ENCODE results near the gene SPSB2.

DNA sequence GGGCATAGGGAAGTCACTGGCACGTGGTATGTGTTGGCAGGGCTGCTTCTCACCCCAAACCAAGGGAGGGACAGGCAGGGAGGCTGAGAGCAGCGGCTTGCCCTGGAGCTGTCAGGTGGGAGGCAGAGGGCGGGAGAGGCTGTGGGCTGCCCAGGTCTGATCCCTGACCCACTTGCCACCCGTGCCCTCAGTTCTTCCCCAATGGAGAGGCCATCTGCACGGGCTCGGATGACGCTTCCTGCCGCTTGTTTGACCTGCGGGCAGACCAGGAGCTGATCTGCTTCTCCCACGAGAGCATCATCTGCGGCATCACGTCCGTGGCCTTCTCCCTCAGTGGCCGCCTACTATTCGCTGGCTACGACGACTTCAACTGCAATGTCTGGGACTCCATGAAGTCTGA, 27.7 kb downstream of the SPSB2 start:
- no peak for TF ChIP-seq POLR2AphosphoS5 (IDR thresholded peaks at IDR 0.05)
- TF ChIP-seq, protein P1, sequence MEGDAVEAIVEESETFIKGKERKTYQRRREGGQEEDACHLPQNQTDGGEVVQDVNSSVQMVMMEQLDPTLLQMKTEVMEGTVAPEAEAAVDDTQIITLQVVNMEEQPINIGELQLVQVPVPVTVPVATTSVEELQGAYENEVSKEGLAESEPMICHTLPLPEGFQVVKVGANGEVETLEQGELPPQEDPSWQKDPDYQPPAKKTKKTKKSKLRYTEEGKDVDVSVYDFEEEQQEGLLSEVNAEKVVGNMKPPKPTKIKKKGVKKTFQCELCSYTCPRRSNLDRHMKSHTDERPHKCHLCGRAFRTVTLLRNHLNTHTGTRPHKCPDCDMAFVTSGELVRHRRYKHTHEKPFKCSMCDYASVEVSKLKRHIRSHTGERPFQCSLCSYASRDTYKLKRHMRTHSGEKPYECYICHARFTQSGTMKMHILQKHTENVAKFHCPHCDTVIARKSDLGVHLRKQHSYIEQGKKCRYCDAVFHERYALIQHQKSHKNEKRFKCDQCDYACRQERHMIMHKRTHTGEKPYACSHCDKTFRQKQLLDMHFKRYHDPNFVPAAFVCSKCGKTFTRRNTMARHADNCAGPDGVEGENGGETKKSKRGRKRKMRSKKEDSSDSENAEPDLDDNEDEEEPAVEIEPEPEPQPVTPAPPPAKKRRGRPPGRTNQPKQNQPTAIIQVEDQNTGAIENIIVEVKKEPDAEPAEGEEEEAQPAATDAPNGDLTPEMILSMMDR (IDR thresholded peaks at IDR 0.05), result no peak
- no peak for TF ChIP-seq POLR2A (IDR thresholded peaks at IDR 0.05)

Data from suprapubic skin (tissue), 4 donors.